Lung (tissue), 12 donors: ENCODE results near the gene SHH. TPM values are rescaled to one million over a fixed set of nuclear protein-coding genes. Genes with fewer than 3 reads are reported as not detected.

Experiments used
- ATAC-seq: fragments of 200-7000 bp; cut with Tn5 transposase; one replicate; pipeline ENCODE4 v1.9.1; 2020; ENCODE audit warnings: moderate number of reproducible peaks; ENCODE audit not compliant: insufficient read depth, low FRiP score
- DNase-seq, 3 donors: peaks; one replicate each; pipeline ENCODE4 v3.0.0-alpha.2; 2013 to 2017
- H3K27ac ChIP-seq, 2 donors: one replicate each; pipeline ENCODE4 v1.5.1; 2013; ENCODE audit warnings: mild to moderate bottlenecking in 2 of 2, moderate library complexity in 2 of 2, control low read depth in 1 of 2, inconsistent platforms in 1 of 2, low read depth in 1 of 2, low read length in 1 of 2
- H3K27me3 ChIP-seq, 3 donors: one replicate each; pipeline ENCODE4 v1.5.1; 2013; ENCODE audit warnings: low read length in 2 of 3; ENCODE audit not compliant: control insufficient read depth in 3 of 3, insufficient read depth in 3 of 3
- H3K36me3 ChIP-seq, 4 donors: one replicate each; pipeline ENCODE4 v1.5.1; 2013; ENCODE audit warnings: low read length in 4 of 4, mild to moderate bottlenecking in 1 of 4, moderate library complexity in 1 of 4; ENCODE audit not compliant: control insufficient read depth in 4 of 4, insufficient read depth in 4 of 4
- H3K4me1 ChIP-seq, 5 donors: one replicate each; pipeline ENCODE4 v1.5.1; 2013; ENCODE audit warnings: low read length in 5 of 5, mild to moderate bottlenecking in 2 of 5, moderate library complexity in 1 of 5; ENCODE audit not compliant: control insufficient read depth in 5 of 5, insufficient read depth in 5 of 5
- H3K4me3 ChIP-seq: one replicate; pipeline ENCODE4 v1.5.1; 2013; ENCODE audit warnings: mild to moderate bottlenecking, control low read depth, moderate library complexity
- H3K9ac ChIP-seq, 2 donors: one replicate each; pipeline ENCODE4 v1.5.1; 2013; ENCODE audit warnings: low read length in 2 of 2, control low read depth in 1 of 2; ENCODE audit not compliant: insufficient read depth in 1 of 2
- H3K9me3 ChIP-seq, 4 donors: one replicate each; pipeline ENCODE4 v1.5.1; 2013; ENCODE audit warnings: low read length in 3 of 4, mild to moderate bottlenecking in 1 of 4, moderate library complexity in 1 of 4; ENCODE audit not compliant: control insufficient read depth in 4 of 4, insufficient read depth in 3 of 4
- CTCF ChIP-seq: IDR thresholded peaks from 2 replicates; pipeline ENCODE4 v1.5.1; 2012; ENCODE audit warnings: mild to moderate bottlenecking; ENCODE audit errors: control extremely low read depth, extremely low read depth
- WGBS, 2 donors: extraction: QIAGEN DNeasy Blood & Tissue Kit; methylation state at CpG; one replicate each; pipeline ENCODE4 v1.1.7; 2013; 5-methylcytosine and 5-hydroxymethylcytosine counted together
- polyA plus RNA-seq, 2 donors: library from polyadenylated mRNA; stranded (reverse); fragments of 200-250 nt; gene quantifications; one replicate each; pipeline ENCODE4 v1.2.1, GENCODE V29; 2013
- total RNA-seq, 2 donors: library from RNA; depleted of rRNA in 1 of 2; stranded (reverse); fragments of >200 nt in 1 of 2; gene quantifications; one replicate each; pipeline ENCODE4 v1.2.1, GENCODE V29; 2014 to 2021
- donor health status: control.
- donor health status: control.
- donor health status: Bipolar disorder and iron deficiency.
- donor health status: healthy.
- donor health status: DM: yes; HTN: yes; CAD: no.

The SHH gene
- total and polyA plus RNA-seq, 4 donors, result 1.5 to 9.3 (median 4.4) TPM

- no peak for ATAC-seq
- TF ChIP-seq CTCF, result no peak
- no peaks in the 10 kb centered on the region for H3K9me3 ChIP-seq
- no peak overlapping the region for H3K27ac ChIP-seq
- WGBS, 2 donors, result 87 to 91% methylated on average over 10 of the region's 10 CpGs
- H3K27me3 ChIP-seq, result no peaks in the 10 kb centered on the region
- H3K9ac ChIP-seq, result no peak overlapping the region
- peaks cover 0 to 13% (median 5%) of the 10 kb centered on the region in 4 donors for H3K36me3 ChIP-seq
- H3K4me3 ChIP-seq, result no peak overlapping the region
- no peaks in the 10 kb centered on the region for H3K4me1 ChIP-seq
- DNase-seq, result no peak
Observed at GRCh38 chr7:155785536-155785935, 26.7 kb downstream of the SHH start.

GRCh38 chr7:155782466-155782865, 29.8 kb downstream of the SHH start:
- H3K27me3 ChIP-seq, result no peaks in the 10 kb centered on the region
- no peak overlapping the region for H3K4me3 ChIP-seq
- H3K4me1 ChIP-seq, result peaks cover 0 to 12% (median 0%) of the 10 kb centered on the region in 5 donors
- no peak for TF ChIP-seq CTCF
- 93 to 97% methylated on average over 10 of the region's 10 CpGs for WGBS, 2 donors
- DNase-seq, result no peak
- no peak overlapping the region for H3K27ac ChIP-seq
- H3K9ac ChIP-seq, result no peak overlapping the region
- ATAC-seq, result no peak
- no peaks in the 10 kb centered on the region for H3K9me3 ChIP-seq
- peaks cover 0 to 17% (median 6%) of the 10 kb centered on the region in 4 donors for H3K36me3 ChIP-seq

GRCh38 chr7:155781433-155781832, 30.8 kb downstream of the SHH start:
- Histone ChIP-seq H3K9me3 (no peaks in the 10 kb centered on the region), H3K36me3 (peaks cover 0 to 22% (median 10%) of the 10 kb centered on the region in 4 donors), H3K4me1 (peaks cover 0 to 12% (median 0%) of the 10 kb centered on the region in 5 donors), H3K27ac (no peak overlapping the region), H3K9ac (no peak overlapping the region), H3K4me3 (no peak overlapping the region), H3K27me3 (no peaks in the 10 kb centered on the region)
- ATAC-seq, result no peak
- WGBS, 2 donors, result 95 to 97% methylated on average over 19 to 20 of the region's 20 CpGs
- TF ChIP-seq CTCF, result no peak
- DNase-seq, result no peak

GRCh38 chr7:155780884-155781283, 31.4 kb downstream of the SHH start:
- Histone ChIP-seq H3K4me1 (peaks cover 0 to 12% (median 0%) of the 10 kb centered on the region in 5 donors), H3K4me3 (no peak overlapping the region), H3K9ac (no peak overlapping the region), H3K9me3 (no peaks in the 10 kb centered on the region), H3K36me3 (peaks cover under 1 to 25% (median 11%) of the 10 kb centered on the region in 4 donors), H3K27me3 (no peaks in the 10 kb centered on the region), H3K27ac (no peak overlapping the region)
- WGBS, 2 donors, result 96 to 97% methylated on average over 24 of the region's 24 CpGs
- no peak for ATAC-seq
- no peak for TF ChIP-seq CTCF
- peak in 1 of 3 donors; percentile 7 for DNase-seq
